Dendritic cell treated with granulocyte-macrophage colony-stimulating factor and Interleukin-4, amounts not matched to agents 40 ng/mL and 50 ng/mL, for 4 days (primary cell): ENCODE data around the gene SYT1.

ENCODE experiments used
- H3K27ac Mint-ChIP-seq: one replicate; pipeline ENCODE4 v1.8.0; 2022; ENCODE audit warnings: mild to moderate bottlenecking, mixed read lengths
- H3K27me3 Mint-ChIP-seq: one replicate; pipeline ENCODE4 v1.8.0; 2022; ENCODE audit warnings: mild to moderate bottlenecking, mixed read lengths
- H3K36me3 Mint-ChIP-seq: one replicate; pipeline ENCODE4 v1.8.0; 2022; ENCODE audit warnings: low read depth, mixed read lengths
- H3K4me1 Mint-ChIP-seq: one replicate; pipeline ENCODE4 v1.8.0; 2022; ENCODE audit warnings: low read depth, mixed read lengths
- H3K4me3 Mint-ChIP-seq: one replicate; pipeline ENCODE4 v1.8.0; 2022; ENCODE audit warnings: mild to moderate bottlenecking, moderate library complexity, mixed read lengths
- H3K9me3 Mint-ChIP-seq: one replicate; pipeline ENCODE4 v1.8.0; 2022; ENCODE audit warnings: mixed read lengths
- intact Hi-C: fragments of 100-400 bp; cut with micrococcal nuclease; formaldehyde crosslinking; loops from one replicate; pipeline ENCODE4 v1.15.0; 2022

SYT1 gene

GRCh38 chr12:78928200-78929074 lies 63.9 kb downstream of the SYT1 start:
- H3K27ac Mint-ChIP-seq, result no peak overlapping the region
- H3K36me3 Mint-ChIP-seq, result no peaks in the 10 kb centered on the region
- intact Hi-C loops, result no loop called here
- H3K9me3 Mint-ChIP-seq, result peaks cover 8% of the 10 kb centered on the region
- no peaks in the 10 kb centered on the region for H3K27me3 Mint-ChIP-seq
- no peaks in the 10 kb centered on the region for H3K4me1 Mint-ChIP-seq
- H3K4me3 Mint-ChIP-seq, result no peak overlapping the region

- Mint-ChIP-seq H3K36me3 (no peaks in the 10 kb centered on the region), H3K27ac (no peak overlapping the region), H3K27me3 (no peaks in the 10 kb centered on the region), H3K4me3 (no peak overlapping the region), H3K4me1 (no peaks in the 10 kb centered on the region), H3K9me3 (peaks cover 8% of the 10 kb centered on the region)
- intact Hi-C loops, result no loop called here
These were observed 64.5 kb downstream of the SYT1 start for GRCh38 chr12:78929075-78929418.

GRCh38 chr12:78931466-78931990 lies 67.0 kb downstream of the SYT1 start:
- H3K4me1 Mint-ChIP-seq, result no peaks in the 10 kb centered on the region
- intact Hi-C loops, result no loop called here
- H3K27ac Mint-ChIP-seq, result no peak overlapping the region
- no peaks in the 10 kb centered on the region for H3K27me3 Mint-ChIP-seq
- H3K4me3 Mint-ChIP-seq, result no peak overlapping the region
- peaks cover 8% of the 10 kb centered on the region for H3K9me3 Mint-ChIP-seq
- no peaks in the 10 kb centered on the region for H3K36me3 Mint-ChIP-seq

GRCh38 chr12:78933014-78933413 lies 68.4 kb downstream of the SYT1 start:
- no peaks in the 10 kb centered on the region for H3K27me3 Mint-ChIP-seq
- no peak overlapping the region for H3K4me3 Mint-ChIP-seq
- intact Hi-C loops, result no loop called here
- no peaks in the 10 kb centered on the region for H3K36me3 Mint-ChIP-seq
- no peaks in the 10 kb centered on the region for H3K4me1 Mint-ChIP-seq
- peaks cover 8% of the 10 kb centered on the region for H3K9me3 Mint-ChIP-seq
- H3K27ac Mint-ChIP-seq, result no peak overlapping the region

- H3K4me1 Mint-ChIP-seq, result no peaks in the 10 kb centered on the region
- intact Hi-C loops, result no loop called here
- no peak overlapping the region for H3K27ac Mint-ChIP-seq
- H3K4me3 Mint-ChIP-seq, result no peak overlapping the region
- H3K9me3 Mint-ChIP-seq, result peaks cover 13% of the 10 kb centered on the region
- no peaks in the 10 kb centered on the region for H3K36me3 Mint-ChIP-seq
- no peaks in the 10 kb centered on the region for H3K27me3 Mint-ChIP-seq
These were observed 73.9 kb downstream of the SYT1 start for GRCh38 chr12:78938341-78939084.

- Mint-ChIP-seq H3K4me1 (no peaks in the 10 kb centered on the region), H3K4me3 (no peak overlapping the region), H3K36me3 (no peaks in the 10 kb centered on the region), H3K9me3 (no peaks in the 10 kb centered on the region), H3K27ac (no peak overlapping the region), H3K27me3 (no peaks in the 10 kb centered on the region)
- intact Hi-C loops, result no loop called here
These were observed 85.0 kb downstream of the SYT1 start for GRCh38 chr12:78949532-78949931.

- Mint-ChIP-seq H3K4me1 (no peaks in the 10 kb centered on the region), H3K27me3 (no peaks in the 10 kb centered on the region), H3K9me3 (no peaks in the 10 kb centered on the region), H3K36me3 (no peaks in the 10 kb centered on the region), H3K27ac (no peak overlapping the region), H3K4me3 (no peak overlapping the region)
- intact Hi-C loops, result no loop called here
These were observed 87.4 kb downstream of the SYT1 start for GRCh38 chr12:78951803-78952551.

GRCh38 chr12:78952552-78952929 lies 88.0 kb downstream of the SYT1 start:
- Mint-ChIP-seq H3K4me1 (no peaks in the 10 kb centered on the region), H3K27me3 (no peaks in the 10 kb centered on the region), H3K36me3 (no peaks in the 10 kb centered on the region), H3K9me3 (no peaks in the 10 kb centered on the region), H3K27ac (no peak overlapping the region), H3K4me3 (no peak overlapping the region)
- intact Hi-C loops, result no loop called here

GRCh38 chr12:78958941-78959340 lies 94.4 kb downstream of the SYT1 start:
- intact Hi-C loops, result no loop called here
- no peaks in the 10 kb centered on the region for H3K27me3 Mint-ChIP-seq
- H3K27ac Mint-ChIP-seq, result no peak overlapping the region

GRCh38 chr12:78959556-78959955 lies 95.0 kb downstream of the SYT1 start:
- intact Hi-C loops, result no loop called here
- H3K4me1 Mint-ChIP-seq, result no peaks in the 10 kb centered on the region
- no peaks in the 10 kb centered on the region for H3K27me3 Mint-ChIP-seq
- H3K4me3 Mint-ChIP-seq, result no peak overlapping the region
- no peaks in the 10 kb centered on the region for H3K9me3 Mint-ChIP-seq
- no peak overlapping the region for H3K27ac Mint-ChIP-seq
- H3K36me3 Mint-ChIP-seq, result no peaks in the 10 kb centered on the region

More at GRCh38 chr12:78958941-78959340, 94.4 kb downstream of the SYT1 start:
- H3K4me1 Mint-ChIP-seq, result no peaks in the 10 kb centered on the region
- no peaks in the 10 kb centered on the region for H3K9me3 Mint-ChIP-seq
- no peaks in the 10 kb centered on the region for H3K36me3 Mint-ChIP-seq
- no peak overlapping the region for H3K4me3 Mint-ChIP-seq

GRCh38 chr12:78961171-78961570 lies 96.6 kb downstream of the SYT1 start:
- Mint-ChIP-seq H3K27ac (no peak overlapping the region), H3K9me3 (no peaks in the 10 kb centered on the region), H3K4me3 (no peak overlapping the region), H3K27me3 (no peaks in the 10 kb centered on the region), H3K4me1 (no peaks in the 10 kb centered on the region), H3K36me3 (no peaks in the 10 kb centered on the region)
- intact Hi-C loops, result no loop called here

GRCh38 chr12:78963439-78964227 lies 99.1 kb downstream of the SYT1 start:
- Mint-ChIP-seq H3K27me3 (no peaks in the 10 kb centered on the region), H3K27ac (no peak overlapping the region), H3K36me3 (no peaks in the 10 kb centered on the region), H3K4me3 (no peak overlapping the region), H3K4me1 (no peaks in the 10 kb centered on the region), H3K9me3 (no peaks in the 10 kb centered on the region)
- intact Hi-C loops, result no loop called here

- Mint-ChIP-seq H3K4me3 (no peak overlapping the region), H3K9me3 (no peaks in the 10 kb centered on the region), H3K36me3 (no peaks in the 10 kb centered on the region), H3K4me1 (no peaks in the 10 kb centered on the region), H3K27ac (no peak overlapping the region), H3K27me3 (no peaks in the 10 kb centered on the region)
- intact Hi-C loops, result no loop called here
These were observed 99.9 kb downstream of the SYT1 start for GRCh38 chr12:78964521-78964920.
